Measurements from ENCODE around the gene MKRN2. TPM values are rescaled to one million over a fixed set of nuclear protein-coding genes. Genes with fewer than 3 reads are reported as not detected.
A peak's percentile ranks its signal among the peaks of the same experiment; 100 is the strongest.

The MKRN2 gene
- total RNA-seq, 1 donor: 42.7 TPM

DNA sequence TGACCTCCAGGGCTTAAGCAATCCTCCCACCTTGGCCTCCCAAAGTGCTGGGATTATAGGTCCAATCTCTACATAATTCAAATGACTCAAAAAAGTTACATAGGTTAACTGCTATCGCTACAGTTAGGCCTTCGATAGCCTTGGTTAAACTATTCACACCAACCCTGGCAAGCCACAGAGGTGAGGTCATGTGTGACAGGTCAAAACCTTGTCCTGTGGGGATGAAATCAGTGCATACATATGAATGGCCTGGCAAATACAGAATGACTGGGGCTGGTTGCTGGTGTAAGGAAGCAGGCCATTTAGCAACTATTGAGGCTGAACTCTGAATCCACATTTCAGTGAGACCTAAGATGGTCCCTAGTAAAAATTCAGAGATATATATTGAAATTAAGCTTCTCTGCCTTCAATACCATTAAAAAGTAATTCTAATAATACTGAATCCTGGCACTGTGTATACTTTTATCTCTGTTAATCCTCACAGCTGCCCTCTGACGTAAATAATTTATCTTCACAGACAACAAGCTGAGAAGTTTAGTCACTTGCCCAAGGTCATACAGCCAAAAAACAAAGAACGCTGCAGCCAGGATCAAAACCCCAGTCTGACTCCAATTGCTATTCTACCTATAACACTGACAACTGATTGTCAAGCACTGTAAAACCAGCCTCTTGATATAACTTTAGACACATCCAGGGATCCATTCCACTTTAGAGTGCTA is 35.3 kb downstream of the MKRN2 start:
- no peak for TF ChIP-seq CTCF (IDR thresholded peaks at IDR 0.05; ENCODE audit: insufficient read depth, low read depth, low read length)
- peak; percentile 30 for DNase-seq (ENCODE audit: low read depth)
- no peak overlapping the region for H3K4me3 ChIP-seq (ENCODE audit: low read depth, low read length)

DNA sequence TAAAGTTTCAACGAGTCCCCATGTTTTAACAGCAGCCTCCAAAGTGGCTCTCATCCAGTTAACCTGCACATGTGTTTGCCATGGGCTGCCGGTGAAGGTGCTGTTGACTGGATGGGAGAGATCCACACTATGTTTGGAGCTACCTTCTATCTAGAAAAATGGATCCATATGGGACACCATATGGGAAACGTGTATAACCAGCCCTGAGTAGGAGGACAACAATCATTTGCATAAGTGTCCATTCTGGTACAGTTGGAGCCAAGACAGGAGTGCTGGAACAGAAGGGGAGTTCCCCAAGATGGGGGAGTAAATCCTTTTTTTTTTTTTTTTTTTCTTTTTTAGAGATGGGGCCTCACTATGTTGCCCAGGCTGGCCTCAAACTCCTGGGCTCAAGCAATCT is 36.6 kb downstream of the MKRN2 start:
- DNase-seq (ENCODE audit: low read depth): no peak
- no peak overlapping the region for H3K4me3 ChIP-seq (ENCODE audit: low read depth, low read length)
- no peak for TF ChIP-seq CTCF (IDR thresholded peaks at IDR 0.05; ENCODE audit: insufficient read depth, low read depth, low read length)

DNA sequence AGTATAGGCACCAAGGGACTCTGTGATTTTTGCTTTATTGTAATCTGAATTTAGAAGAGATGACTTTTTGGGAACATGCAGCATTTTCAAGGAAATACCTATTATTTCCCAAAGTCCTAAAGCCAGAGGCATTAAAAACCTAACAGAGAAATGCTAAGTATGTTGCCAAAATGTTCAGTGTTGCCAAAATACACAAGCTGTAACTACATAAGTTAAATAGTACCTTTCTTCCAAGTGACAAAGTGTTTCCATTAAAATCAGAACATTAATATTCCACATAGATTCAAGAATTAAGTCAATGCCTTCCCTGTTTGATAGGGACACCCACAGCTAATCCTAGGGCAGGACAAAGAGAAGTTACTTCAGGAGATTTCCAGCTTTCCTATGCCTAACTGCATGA is 42.0 kb downstream of the MKRN2 start:
- no peak overlapping the region for H3K4me3 ChIP-seq (ENCODE audit: low read depth, low read length)
- DNase-seq (ENCODE audit: low read depth): no peak
- no peak for TF ChIP-seq CTCF (IDR thresholded peaks at IDR 0.05; ENCODE audit: insufficient read depth, low read depth, low read length)

GRCh38 chr3:12601072-12601471 is 44.2 kb downstream of the MKRN2 start:
- TF ChIP-seq CTCF (IDR thresholded peaks at IDR 0.05; ENCODE audit: insufficient read depth, low read depth, low read length): peak; percentile 26
- peak; percentile 13 for DNase-seq (ENCODE audit: low read depth)
- H3K4me3 ChIP-seq (ENCODE audit: low read depth, low read length): no peak overlapping the region

- no peak for TF ChIP-seq CTCF (IDR thresholded peaks at IDR 0.05; ENCODE audit: insufficient read depth, low read depth, low read length)
- no peak overlapping the region for H3K4me3 ChIP-seq (ENCODE audit: low read depth, low read length)
- no peak for DNase-seq (ENCODE audit: low read depth)
Observed at GRCh38 chr3:12603969-12604368, 47.1 kb downstream of the MKRN2 start.

- no peak overlapping the region for H3K4me3 ChIP-seq (ENCODE audit: low read depth, low read length)
- no peak for DNase-seq (ENCODE audit: low read depth)
- TF ChIP-seq CTCF (IDR thresholded peaks at IDR 0.05; ENCODE audit: insufficient read depth, low read depth, low read length): no peak
Observed at GRCh38 chr3:12608376-12608775, 51.5 kb downstream of the MKRN2 start.

GRCh38 chr3:12611117-12611516 is 54.2 kb downstream of the MKRN2 start:
- TF ChIP-seq CTCF (IDR thresholded peaks at IDR 0.05; ENCODE audit: insufficient read depth, low read depth, low read length): no peak
- no peak overlapping the region for H3K4me3 ChIP-seq (ENCODE audit: low read depth, low read length)
- no peak for DNase-seq (ENCODE audit: low read depth)
